ENCODE data around the gene SLC35A2. TPM values are rescaled to one million over a fixed set of nuclear protein-coding genes. Genes with fewer than 3 reads are reported as not detected.

The SLC35A2 gene
- total RNA-seq, 1 donor from 2014 or later, result 27.2 TPM

- TF ChIP-seq CTCF (IDR thresholded peaks at IDR 0.05; ENCODE audit: unreplicated experiment), result no peak
Measured at GRCh38 chrX:48957477-48957826, 46.0 kb upstream of the SLC35A2 start, which contains the start of gene OTUD5. Gene OTUD5 (minus strand): TSS chrX:48957607. CDS start chrX:48957570, 37 bp downstream.

GRCh38 chrX:48956728-48957414 lies 45.4 kb upstream of the SLC35A2 start:
- peak; percentile 14 for DNase-seq (ENCODE audit: low spot score)
- TF ChIP-seq CTCF (IDR thresholded peaks at IDR 0.05; ENCODE audit: unreplicated experiment), result no peak
- Mint-ChIP-seq H3K36me3 (ENCODE audit: low read depth, unreplicated experiment) (no peaks in the 10 kb centered on the region), H3K9me3 (ENCODE audit: unreplicated experiment) (no peaks in the 10 kb centered on the region), H3K4me3 (ENCODE audit: unreplicated experiment) (peak overlapping the region; percentile 89), H3K4me1 (ENCODE audit: unreplicated experiment) (peaks cover 7% of the 10 kb centered on the region), H3K27ac (ENCODE audit: unreplicated experiment) (peak overlapping the region; percentile 18), H3K27me3 (ENCODE audit: unreplicated experiment) (peaks cover 7% of the 10 kb centered on the region)

More at GRCh38 chrX:48957477-48957826, 46.0 kb upstream of the SLC35A2 start, which contains the start of gene OTUD5:
- no peaks in the 10 kb centered on the region for H3K9me3 Mint-ChIP-seq (ENCODE audit: unreplicated experiment)
- H3K4me1 Mint-ChIP-seq (ENCODE audit: unreplicated experiment), result peaks cover 8% of the 10 kb centered on the region
- peaks cover 7% of the 10 kb centered on the region for H3K27me3 Mint-ChIP-seq (ENCODE audit: unreplicated experiment)
- peak; percentile 39 for DNase-seq (ENCODE audit: low spot score)
- H3K27ac Mint-ChIP-seq (ENCODE audit: unreplicated experiment), result peak within 1 kb of the TSS; percentile 100
- H3K36me3 Mint-ChIP-seq (ENCODE audit: low read depth, unreplicated experiment), result no peaks in the 10 kb centered on the region
- H3K4me3 Mint-ChIP-seq (ENCODE audit: unreplicated experiment), result peak within 1 kb of the TSS; percentile 99

- Mint-ChIP-seq H3K27me3 (ENCODE audit: unreplicated experiment) (peaks cover 2% of the 10 kb centered on the region), H3K4me3 (ENCODE audit: unreplicated experiment) (no peak overlapping the region), H3K36me3 (ENCODE audit: low read depth, unreplicated experiment) (no peaks in the 10 kb centered on the region), H3K9me3 (ENCODE audit: unreplicated experiment) (no peaks in the 10 kb centered on the region), H3K4me1 (ENCODE audit: unreplicated experiment) (no peaks in the 10 kb centered on the region), H3K27ac (ENCODE audit: unreplicated experiment) (no peak overlapping the region)
- TF ChIP-seq CTCF (IDR thresholded peaks at IDR 0.05; ENCODE audit: unreplicated experiment), result no peak
- DNase-seq (ENCODE audit: low spot score), result no peak
Measured at GRCh38 chrX:48948589-48948988, 37.1 kb upstream of the SLC35A2 start.

- Mint-ChIP-seq H3K9me3 (ENCODE audit: unreplicated experiment) (no peaks in the 10 kb centered on the region), H3K4me3 (ENCODE audit: unreplicated experiment) (no peak overlapping the region), H3K27ac (ENCODE audit: unreplicated experiment) (no peak overlapping the region), H3K4me1 (ENCODE audit: unreplicated experiment) (peaks cover 8% of the 10 kb centered on the region), H3K27me3 (ENCODE audit: unreplicated experiment) (peaks cover 6% of the 10 kb centered on the region), H3K36me3 (ENCODE audit: low read depth, unreplicated experiment) (peaks cover 13% of the 10 kb centered on the region)
- DNase-seq (ENCODE audit: low spot score), result peak; percentile 40
- TF ChIP-seq CTCF (IDR thresholded peaks at IDR 0.05; ENCODE audit: unreplicated experiment), result no peak
Measured at GRCh38 chrX:48945517-48946348, 34.3 kb upstream of the SLC35A2 start.

GRCh38 chrX:48942895-48943294 lies 31.4 kb upstream of the SLC35A2 start:
- no peaks in the 10 kb centered on the region for H3K9me3 Mint-ChIP-seq (ENCODE audit: unreplicated experiment)
- no peak for DNase-seq (ENCODE audit: low spot score)
- no peak for TF ChIP-seq CTCF (IDR thresholded peaks at IDR 0.05; ENCODE audit: unreplicated experiment)
- H3K4me3 Mint-ChIP-seq (ENCODE audit: unreplicated experiment), result no peak overlapping the region
- H3K27me3 Mint-ChIP-seq (ENCODE audit: unreplicated experiment), result peaks cover 6% of the 10 kb centered on the region
- peaks cover 8% of the 10 kb centered on the region for H3K4me1 Mint-ChIP-seq (ENCODE audit: unreplicated experiment)
- H3K36me3 Mint-ChIP-seq (ENCODE audit: low read depth, unreplicated experiment), result peaks cover 20% of the 10 kb centered on the region
- H3K27ac Mint-ChIP-seq (ENCODE audit: unreplicated experiment), result no peak overlapping the region
